GM19468 (cell line): ENCODE results near the gene SERPINE2.

Experiments
- ATAC-seq: cut with Tn5 transposase; IDR thresholded peaks from one replicate; pipeline ENCODE4 v1.9.1; 2021; ENCODE audit warnings: mild to moderate bottlenecking, moderate library complexity, moderate number of reproducible peaks; ENCODE audit not compliant: unreplicated experiment; ENCODE audit errors: extremely low read depth

Gene SERPINE2

DNA sequence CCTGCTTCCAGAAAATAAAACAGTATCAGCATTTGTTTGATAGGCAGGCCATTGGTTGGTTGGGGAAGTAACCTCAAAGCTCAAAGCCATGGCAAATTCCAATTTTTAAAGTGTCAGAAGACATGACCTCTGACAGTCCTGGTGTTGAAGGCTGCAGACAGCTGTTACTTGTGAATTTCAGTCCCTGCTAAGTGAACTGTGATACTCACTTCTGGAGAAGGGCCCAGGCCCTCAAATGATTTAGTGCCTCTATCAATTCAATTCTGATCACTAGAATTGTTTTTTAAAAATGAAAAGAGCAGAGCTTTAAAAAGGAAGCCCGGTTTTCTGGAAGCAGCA is 58.7 kb downstream of the SERPINE2 start:
- no peak for ATAC-seq

DNA sequence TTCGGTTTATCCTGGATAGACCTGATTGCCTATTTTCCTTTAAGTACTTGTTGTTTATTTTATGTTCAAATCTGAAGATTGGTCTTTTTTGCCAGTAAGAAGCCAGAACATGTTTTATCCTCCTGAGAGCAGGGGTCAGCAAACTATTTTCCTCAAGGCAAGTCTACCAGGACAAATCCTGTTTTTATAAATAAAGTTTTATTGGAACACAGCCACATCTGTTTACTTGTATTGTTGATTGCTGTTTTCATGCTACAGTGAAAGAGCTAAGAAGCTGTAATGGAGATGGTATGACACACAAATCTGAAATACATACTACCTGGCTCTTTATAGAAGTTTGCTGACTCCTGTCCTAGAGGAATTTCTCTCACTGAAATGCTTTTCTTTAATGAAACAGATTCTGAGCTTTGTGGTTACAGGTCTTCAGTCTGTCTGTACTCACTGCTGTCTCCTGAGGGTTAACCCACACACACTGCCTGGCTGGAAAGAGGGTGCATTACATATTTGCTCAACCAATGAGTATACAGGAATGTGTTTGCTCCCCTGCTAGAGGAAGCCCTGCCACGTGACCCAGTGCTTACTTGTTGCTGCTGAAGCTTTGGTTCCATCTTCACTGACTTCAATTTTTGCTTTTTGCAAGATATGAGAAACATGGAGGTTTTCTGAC is 59.2 kb downstream of the SERPINE2 start:
- no peak for ATAC-seq

DNA sequence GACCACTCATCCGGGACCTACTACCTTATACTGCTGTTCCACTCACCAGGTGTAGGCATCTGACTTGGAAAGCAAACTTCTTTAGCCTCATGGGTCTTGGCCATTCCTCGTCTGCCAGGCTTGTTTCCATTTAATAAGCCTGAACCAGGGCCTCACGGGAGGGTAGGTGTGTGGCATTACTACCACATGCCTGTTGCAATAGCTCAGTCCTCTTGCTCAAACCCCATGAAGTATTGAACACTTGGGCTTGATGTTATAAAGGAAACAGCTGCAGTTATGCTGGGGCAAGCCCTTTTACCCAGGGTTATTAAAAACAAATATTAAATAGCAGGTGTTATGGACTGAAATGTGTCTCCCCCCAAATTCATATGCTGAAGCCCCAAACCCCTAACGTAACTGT is 60.6 kb downstream of the SERPINE2 start:
- ATAC-seq: no peak

DNA sequence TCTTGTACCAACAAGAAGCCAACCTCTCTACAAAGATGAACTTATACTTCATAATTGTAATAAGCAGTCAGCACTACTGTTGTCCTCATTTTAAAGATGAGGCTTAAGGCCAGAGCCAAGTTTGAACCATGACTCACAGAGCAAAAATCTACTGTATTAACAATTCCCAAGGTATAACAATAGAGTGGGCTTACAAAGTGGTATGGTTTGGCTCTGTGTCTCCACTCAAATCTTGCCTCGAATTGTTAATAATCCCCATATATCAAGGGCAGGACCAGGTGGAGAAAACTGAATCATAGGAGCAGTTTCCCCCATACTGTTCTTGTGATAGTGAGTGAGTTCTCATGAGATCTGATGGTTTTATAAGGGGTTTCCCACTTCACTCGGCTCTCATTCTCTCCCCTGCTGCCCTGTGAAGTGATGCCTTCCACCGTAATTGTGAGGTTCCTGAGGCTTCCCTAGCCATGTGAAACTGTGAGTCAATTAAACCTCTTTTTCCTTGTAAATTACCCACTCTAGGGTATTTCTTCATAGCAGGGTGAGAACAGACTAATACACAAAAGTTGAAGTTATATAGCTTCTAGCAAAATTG is 62.4 kb downstream of the SERPINE2 start:
- no peak for ATAC-seq

DNA sequence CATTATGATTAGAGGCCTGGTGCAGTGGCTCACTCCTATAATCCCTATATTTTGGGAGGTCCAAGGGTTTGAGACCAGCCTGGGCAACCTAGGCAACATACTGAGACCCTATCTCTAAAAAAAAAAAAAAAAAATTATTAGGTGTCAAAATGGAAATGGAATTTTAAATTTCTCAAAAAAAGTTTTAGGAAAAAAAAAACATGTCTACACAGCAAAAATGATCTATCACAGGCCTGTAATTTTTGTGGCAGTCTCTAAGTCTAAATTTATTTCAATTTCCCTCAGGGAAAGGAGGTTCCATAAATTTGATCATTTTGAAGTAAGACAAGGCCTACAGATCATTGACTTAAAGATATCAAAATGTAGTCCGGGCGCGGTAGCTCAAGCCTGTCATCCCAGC is 65.5 kb downstream of the SERPINE2 start:
- ATAC-seq: no peak

DNA sequence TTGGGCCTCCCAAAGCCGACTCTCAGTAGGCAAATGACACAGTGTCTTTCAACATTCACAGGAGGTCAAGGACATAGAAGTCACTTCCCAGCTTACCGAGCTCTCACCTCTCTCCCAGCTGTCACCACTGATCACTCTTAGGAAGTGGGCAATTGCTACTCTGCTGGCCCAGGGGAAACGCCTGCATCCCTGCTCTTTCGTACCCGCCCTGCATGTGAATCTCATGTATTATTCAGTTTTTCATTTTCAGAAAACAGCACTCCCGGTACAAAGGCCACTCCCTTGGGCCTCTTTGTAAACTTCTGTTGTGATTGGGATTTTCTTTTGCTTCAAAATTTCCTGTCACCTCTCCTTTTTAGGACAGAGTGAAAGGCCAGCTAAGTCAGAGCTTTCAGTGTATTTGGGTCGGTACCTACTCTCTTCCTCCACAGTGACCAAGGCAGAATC is 66.4 kb downstream of the SERPINE2 start:
- ATAC-seq: no peak

- no peak for ATAC-seq
These were observed 67.4 kb downstream of the SERPINE2 start for GRCh38 chr2:223971731-223972130.

DNA sequence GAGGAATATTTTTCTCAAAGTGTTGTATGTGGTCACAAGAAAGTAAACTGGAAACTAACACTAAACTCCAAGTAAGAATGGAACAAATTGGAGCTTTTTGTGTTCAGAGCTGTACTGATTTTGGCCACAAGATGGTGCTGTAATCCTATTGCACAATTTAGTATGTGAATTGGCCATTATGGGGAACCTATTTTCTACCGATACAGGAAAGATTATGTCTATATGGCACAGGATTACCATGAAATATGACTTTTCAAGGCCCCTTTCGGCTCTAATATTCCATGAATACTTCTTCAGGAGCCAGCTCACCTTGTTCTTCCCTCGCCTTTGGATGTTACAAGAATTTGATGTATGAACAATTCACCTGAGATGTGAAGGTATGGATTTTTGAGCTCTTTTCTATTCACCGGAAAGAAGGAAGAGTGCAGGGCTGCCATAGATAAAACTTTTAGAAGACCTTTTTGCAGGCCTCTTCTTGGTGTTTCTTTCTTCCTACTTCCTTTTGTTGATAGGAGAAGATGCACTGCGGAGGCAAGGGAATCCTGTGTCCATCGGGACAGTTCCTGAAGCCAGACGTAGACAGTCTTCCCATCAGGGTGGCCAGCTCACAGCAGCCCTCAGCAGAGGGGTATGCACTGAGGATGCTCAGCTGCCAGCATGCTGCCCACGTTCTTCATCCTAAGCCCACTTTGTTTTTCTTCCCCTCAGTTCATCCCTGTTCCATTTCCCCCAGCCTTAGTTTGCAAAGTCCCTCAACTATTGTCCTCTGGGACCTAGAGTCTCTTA is 68.5 kb downstream of the SERPINE2 start:
- ATAC-seq: no peak

DNA sequence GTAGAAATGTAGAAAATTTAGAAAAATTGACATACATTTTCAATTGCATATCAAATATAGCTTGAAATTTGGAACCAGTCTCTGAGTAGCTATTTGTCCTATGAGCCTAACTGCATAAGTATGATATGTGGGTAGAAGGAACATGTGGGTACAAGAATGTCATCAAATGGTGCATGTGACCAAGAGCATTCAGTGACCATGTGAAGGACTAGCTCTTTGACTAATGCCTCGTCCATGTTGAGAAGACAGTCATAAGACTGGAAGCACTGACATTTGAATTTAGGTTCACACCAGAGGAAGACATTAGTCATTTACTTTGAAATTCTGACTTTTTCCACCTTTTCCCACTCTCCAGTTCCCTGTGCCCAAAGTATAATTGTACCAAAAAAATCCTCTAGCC is 69.2 kb downstream of the SERPINE2 start:
- ATAC-seq: no peak

DNA sequence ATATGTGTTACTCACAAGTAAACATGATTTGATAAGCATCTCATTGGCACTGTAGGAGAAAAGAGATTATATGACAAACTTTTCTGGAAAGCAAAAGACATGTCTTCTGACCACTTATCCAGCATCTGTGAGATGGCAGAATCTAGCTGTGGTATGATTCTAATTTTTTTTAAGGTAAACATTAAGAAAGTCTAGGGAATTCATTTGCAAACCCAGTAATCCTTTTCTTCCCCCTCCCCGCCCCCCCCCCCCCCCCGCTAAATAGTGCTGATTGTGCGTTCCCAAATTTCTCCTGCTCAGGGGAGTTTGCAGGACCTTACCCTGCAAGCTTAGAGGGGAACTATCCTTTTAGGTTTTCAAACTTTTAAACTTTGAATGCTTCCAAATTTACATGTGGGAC is 69.8 kb downstream of the SERPINE2 start:
- no peak for ATAC-seq

- no peak for ATAC-seq
These were observed 71.1 kb downstream of the SERPINE2 start for GRCh38 chr2:223967981-223968380.

GRCh38 chr2:223959688-223960087 is 79.4 kb downstream of the SERPINE2 start:
- no peak for ATAC-seq

DNA sequence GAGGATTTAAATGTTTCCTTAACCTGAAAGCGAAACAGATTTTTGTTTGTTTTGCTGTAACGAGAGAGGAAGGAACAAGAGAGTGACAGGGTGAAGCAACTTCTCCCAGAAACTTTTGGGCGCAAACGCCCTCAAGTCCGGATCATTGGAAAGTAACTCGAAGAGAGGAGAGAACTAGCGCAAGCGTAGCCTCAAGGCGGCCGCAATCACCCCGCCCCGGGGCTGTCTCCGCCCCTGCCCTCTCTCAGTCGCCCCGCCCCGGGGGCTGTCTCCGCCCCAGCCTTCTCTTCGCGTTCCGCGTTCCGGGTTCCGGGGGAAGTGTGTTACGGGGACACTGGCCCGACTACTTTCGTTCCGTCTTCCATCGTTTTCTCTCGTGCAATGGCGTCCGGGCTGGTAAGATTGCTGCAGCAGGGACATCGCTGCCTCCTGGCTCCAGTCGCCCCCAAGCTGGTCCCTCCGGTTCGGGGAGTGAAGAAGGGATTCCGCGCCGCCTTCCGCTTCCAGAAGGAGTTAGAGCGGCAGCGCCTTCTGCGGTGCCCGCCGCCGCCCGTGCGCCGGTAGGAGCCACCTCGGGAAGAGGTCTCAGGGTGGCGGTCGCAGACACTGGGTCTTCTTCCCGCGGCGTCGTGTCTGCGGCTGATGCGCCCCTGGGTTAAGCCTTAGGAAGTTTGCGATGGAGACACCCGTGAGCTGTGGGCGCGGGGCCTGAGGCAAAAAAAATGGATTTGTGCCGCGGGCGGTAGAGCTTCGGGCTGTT is 81.8 kb downstream of the SERPINE2 start, which contains the start of gene MRPL44:
Gene MRPL44 (plus strand): TSS at position 372 of the 760 bp plus-strand sequence. CDS start 10 bp downstream, at position 382.
- ATAC-seq: peak; percentile 89

GRCh38 chr2:223956300-223956699 is 82.8 kb downstream of the SERPINE2 start:
- ATAC-seq: no peak

DNA sequence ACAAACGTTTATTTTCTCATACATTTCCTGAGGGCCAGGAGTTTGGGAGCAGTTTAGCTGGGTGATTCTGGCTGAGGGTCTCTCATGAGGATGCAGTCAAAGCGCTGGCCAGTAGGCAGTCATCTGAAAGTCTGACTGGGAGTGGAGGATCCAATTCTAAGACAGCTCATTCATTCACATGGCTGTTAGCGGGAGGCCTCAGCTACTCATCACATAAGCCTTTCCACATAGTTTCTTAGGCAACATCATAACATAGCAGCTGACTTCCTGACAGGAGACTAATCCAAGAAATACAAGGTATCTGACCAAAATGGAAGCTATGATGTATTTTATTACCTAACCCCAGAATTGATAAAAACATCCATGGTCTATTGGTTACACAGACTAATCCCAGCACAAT is 84.7 kb downstream of the SERPINE2 start:
- no peak for ATAC-seq

- peak; percentile 48 for ATAC-seq
These were observed 86.7 kb downstream of the SERPINE2 start for GRCh38 chr2:223952280-223952968.

DNA sequence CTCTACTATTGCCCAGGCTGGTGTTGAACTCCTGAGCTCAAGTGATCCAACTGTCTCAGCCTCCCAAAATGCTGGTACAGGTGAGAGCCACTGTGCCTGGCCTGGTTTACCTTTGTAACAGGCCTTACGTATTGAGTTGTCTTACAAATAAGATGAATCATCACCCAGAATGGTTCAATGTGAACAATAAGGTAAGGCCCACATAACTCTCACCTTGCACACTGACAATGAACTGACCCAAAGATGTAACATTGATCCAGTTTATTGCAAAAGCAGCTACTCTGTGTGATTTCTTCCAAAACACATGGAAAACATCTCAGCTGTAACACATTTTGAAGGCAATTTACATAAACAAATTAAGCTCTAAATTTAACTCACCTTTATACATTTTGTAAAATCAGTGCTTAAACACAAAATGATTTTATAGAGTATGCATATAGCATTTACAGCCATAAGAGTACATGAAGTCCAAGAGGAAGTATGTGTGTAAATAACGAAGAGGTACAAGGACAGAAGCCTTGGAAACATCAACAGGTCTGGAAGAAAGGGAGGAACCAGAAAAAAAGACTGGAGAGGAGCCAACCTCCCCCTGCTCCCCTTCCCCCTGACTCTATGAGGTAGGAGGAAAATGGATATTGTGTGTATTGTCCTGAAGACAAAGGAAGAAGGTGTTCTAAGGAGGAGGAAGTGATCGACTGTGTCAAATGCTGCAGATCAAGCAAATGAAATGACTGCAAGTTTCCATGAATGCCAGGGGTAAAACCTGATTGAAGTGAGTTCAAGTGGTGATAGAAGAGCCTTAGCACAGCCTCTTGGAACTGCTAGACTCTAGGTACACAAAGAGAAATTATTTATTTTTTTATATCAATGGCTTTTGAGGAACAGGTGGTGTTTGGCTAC is 88.4 kb downstream of the SERPINE2 start:
- no peak for ATAC-seq

DNA sequence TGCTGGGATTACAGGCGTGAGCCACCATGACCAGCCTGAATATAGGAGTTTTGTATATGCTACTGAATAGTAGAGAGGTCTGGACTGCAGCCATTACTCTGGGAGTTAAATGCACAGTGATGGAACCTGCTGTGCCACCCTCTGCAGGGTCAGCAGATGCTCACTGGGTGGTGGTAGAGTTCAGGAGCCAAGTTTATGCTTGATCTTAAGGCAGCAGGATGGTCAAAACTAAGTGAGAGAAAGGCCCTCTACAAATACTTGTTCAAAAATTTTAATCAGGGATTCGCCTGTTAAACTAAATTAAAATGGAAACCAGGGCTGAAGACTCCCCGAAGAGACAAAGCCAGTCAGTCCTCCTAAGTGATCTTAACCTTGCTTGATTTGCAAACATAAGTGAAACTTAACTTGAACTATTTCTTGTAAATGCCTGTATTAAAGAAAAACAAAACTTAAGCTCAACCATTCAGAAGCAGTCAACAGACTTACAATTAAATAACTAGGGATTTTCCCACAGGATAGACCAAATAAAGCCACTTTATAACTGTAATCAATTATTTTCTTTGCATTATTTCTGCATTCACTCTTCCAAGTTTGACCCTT is 89.7 kb downstream of the SERPINE2 start:
- ATAC-seq: no peak
